Endothelial cell of umbilical vein (primary cell): ENCODE results near the gene GRM2. TPM values are rescaled to one million over a fixed set of nuclear protein-coding genes. Genes with fewer than 3 reads are reported as not detected.

Source experiments
- BruUV-seq: library from RNA; stranded (reverse); fragments of 400-500 nt; replicated peaks from 2 replicates; lab custom pipeline; 2021; lab: Mats Ljungman, UMichigan
- CTCF ChIA-PET: fragments of 300-600, 350-600 bp; sonication (Branson Sonifier 250); formaldehyde crosslinking; loops from one replicate; lab custom pipeline; 2021; ENCODE audit warnings: antibody characterized with exemption, inconsistent platforms; lab: Charles Lee
- POLR2A ChIA-PET: fragments of 300-600, 350-600 bp; sonication (Branson Sonifier 250); formaldehyde crosslinking; loops from one replicate; lab custom pipeline; 2021; ENCODE audit warnings: antibody characterized with exemption, inconsistent platforms; lab: Charles Lee
- DNase-seq: peaks from one replicate; pipeline ENCODE4 v3.0.0-alpha.2; 2011; ENCODE audit warnings: low read depth, low spot score
- FAIRE-seq: peaks from 2 replicates; lab custom pipeline; 2011; peaks lifted over from hg19 to GRCh38; lab: Jason Lieb, UNC
- H2AFZ ChIP-seq: 2 replicates; pipeline ENCODE4 v1.6.0; 2012; ENCODE audit warnings: low read depth, low read length, control low read depth, inconsistent platforms
- H3K27ac ChIP-seq: 2 replicates; pipeline ENCODE4 v1.5.1; 2011; ENCODE audit warnings: low read depth, mild to moderate bottlenecking, control low read depth, low read length, moderate library complexity; ENCODE audit not compliant: insufficient read depth
- H3K27me3 ChIP-seq, 2 experiments: 2 replicates each; pipeline versions ENCODE4 v1.6.0 to v1.6.1; 2011; ENCODE audit warnings: low read length in 2 of 2, mixed read lengths in 1 of 2; ENCODE audit not compliant: control insufficient read depth in 2 of 2, insufficient read depth in 2 of 2
- H3K36me3 ChIP-seq, 2 experiments: 2 replicates in 1 of 2; 3 replicates in 1 of 2; pipeline ENCODE4 v1.5.1; 2011; ENCODE audit warnings: low read length in 2 of 2, mild to moderate bottlenecking in 1 of 2, moderate library complexity in 1 of 2; ENCODE audit not compliant: control insufficient read depth in 2 of 2, insufficient read depth in 2 of 2; ENCODE audit errors: extremely low read depth in 1 of 2
- H3K4me1 ChIP-seq: 3 replicates; pipeline ENCODE4 v1.5.1; 2011; ENCODE audit warnings: mild to moderate bottlenecking, low read length; ENCODE audit not compliant: control insufficient read depth, insufficient read depth; ENCODE audit errors: extremely low read depth
- H3K4me2 ChIP-seq: 2 replicates; pipeline ENCODE4 v1.6.1; 2011; ENCODE audit warnings: low read length, control low read depth, mixed read lengths; ENCODE audit not compliant: insufficient read depth
- H3K4me3 ChIP-seq, 3 experiments: fragments of 200-600 bp in 1 of 3; sonication (generic), shearing (Covaris generic) in 1 of 3; replicated peaks in 1 of 3; 2 replicates each; pipeline ENCODE4 v1.5.1; 2011 to 2016; ENCODE audit warnings: control low read depth in 3 of 3, low read length in 3 of 3, mild to moderate bottlenecking in 2 of 3, inconsistent platforms in 1 of 3, low read depth in 1 of 3, moderate library complexity in 1 of 3; ENCODE audit not compliant: insufficient read depth in 1 of 3
- H3K79me2 ChIP-seq: 2 replicates; pipeline ENCODE4 v1.6.0; 2012; ENCODE audit warnings: low read length, inconsistent platforms; ENCODE audit not compliant: control insufficient read depth, insufficient read depth
- H3K9ac ChIP-seq: replicated peaks from 2 replicates; pipeline ENCODE3; 2011; ENCODE audit warnings: low read length, control low read depth; ENCODE audit not compliant: insufficient read depth; ENCODE audit errors: extremely low read depth
- H3K9me1 ChIP-seq: replicated peaks from 3 replicates; pipeline ENCODE4 v1.6.0; 2011; ENCODE audit warnings: mild to moderate bottlenecking, low read length; ENCODE audit not compliant: control insufficient read depth, insufficient read depth; ENCODE audit errors: extremely low read depth
- H3K9me3 ChIP-seq: replicated peaks from 2 replicates; pipeline ENCODE4 v1.5.1; 2012; ENCODE audit warnings: low read length, inconsistent platforms; ENCODE audit not compliant: control insufficient read depth, insufficient read depth
- H4K20me1 ChIP-seq: replicated peaks from 2 replicates; pipeline ENCODE3; 2011; ENCODE audit warnings: mild to moderate bottlenecking, low read length; ENCODE audit not compliant: control insufficient read depth, insufficient read depth; ENCODE audit errors: extremely low read depth
- CTCF ChIP-seq, 2 donors: IDR thresholded peaks; 1 replicate in 1 of 2; 2 replicates in 1 of 2; pipeline ENCODE4 v1.5.1; 2011; ENCODE audit warnings: low read length in 2 of 2, mild to moderate bottlenecking in 2 of 2, moderate library complexity in 2 of 2, control low read depth in 1 of 2, inconsistent platforms in 1 of 2, low read depth in 1 of 2; ENCODE audit not compliant: insufficient read depth in 1 of 2; ENCODE audit errors: extremely low read depth in 1 of 2
- MYC ChIP-seq: IDR thresholded peaks from one replicate; pipeline ENCODE4 v1.6.1; 2011; ENCODE audit warnings: mild to moderate bottlenecking, low read depth, low read length
- POLR2A ChIP-seq: IDR thresholded peaks from 2 replicates; pipeline ENCODE4 v1.6.1; 2012; ENCODE audit warnings: low read depth, mild to moderate bottlenecking, control low read depth, low read length
- POLR2AphosphoS5 ChIP-seq: IDR thresholded peaks from 2 replicates; pipeline ENCODE4 v1.6.1; 2012; ENCODE audit warnings: low read depth, mild to moderate bottlenecking, control low read depth, low read length, moderate library complexity; ENCODE audit not compliant: insufficient read depth
- dilution Hi-C: fragments of 300-500 bp; cut with MboI; formaldehyde crosslinking; loops from one replicate; pipeline ENCODE4 v1.15.0; 2019; ENCODE audit warnings: low sequenced_read_pairs; ENCODE audit not compliant: extremely low pct_ligation_motif_present
- intact Hi-C: fragments of 100-400 bp; cut with micrococcal nuclease; formaldehyde crosslinking; loops from one replicate; pipeline ENCODE4 v1.10.0; 2022
- polyA plus RNA-seq, 4 experiments: library from polyadenylated mRNA; depleted of rRNA in 3 of 4; stranded (reverse) in 3 of 4; unstranded in 1 of 4; fragments of >200 nt; gene quantifications; 2 replicates each; pipeline versions ENCODE4 v1.2.1 to v1.2.3, GENCODE V29; 2011 to 2012; ENCODE audit warnings: missing spikeins in 1 of 4
- total RNA-seq: library from RNA; stranded (reverse); gene quantifications from 2 replicates; pipeline ENCODE4 v1.2.3, GENCODE V29; 2021

The GRM2 gene
- total and polyA plus RNA-seq, 2 donors (not counting 3 experiments of a cell fraction or from before 2014, with no cell fraction given) = 0.10 to 0.51 TPM

- H3K36me3 ChIP-seq = no peaks in the 10 kb centered on the region
- CTCF ChIA-PET = interaction anchor here (0.6 to 2.3 kb wide), 14 partner anchors 8 to 217 kb away, joined by 3 to 20 read pairs (median 4); no protein-coding TSS in a partner anchor
- intact Hi-C loops (loop anchor here (1.0 kb wide), 1 partner anchor 82 kb away; no protein-coding TSS in a partner anchor), dilution Hi-C loops (no loop called here)
- no peak overlapping the region for H3K4me2 ChIP-seq
- H3K9me3 ChIP-seq = no peaks in the 10 kb centered on the region
- no peak overlapping the region for H3K9ac ChIP-seq
- no peaks in the 10 kb centered on the region for H3K79me2 ChIP-seq
- no peaks in the 10 kb centered on the region for H4K20me1 ChIP-seq
- BruUV-seq = no TSS peak
- H3K4me1 ChIP-seq = no peaks in the 10 kb centered on the region
- H2AFZ ChIP-seq = no peak overlapping the region
- DNase-seq (peak; percentile 30), FAIRE-seq (peak; percentile 69)
- TF ChIP-seq MYC (no peak), CTCF (IDR thresholded peaks at IDR 0.05; ENCODE audit: extremely low read depth in 1 of 2, insufficient read depth in 1 of 2, low read depth in 1 of 2, low read length in 2 of 2) (peak; percentile 54 to 84), POLR2AphosphoS5 (no peak), POLR2A (no peak)
- no peak overlapping the region for H3K27ac ChIP-seq
- H3K9me1 ChIP-seq = no peaks in the 10 kb centered on the region
- no peaks in the 10 kb centered on the region for H3K27me3 ChIP-seq
- H3K4me3 ChIP-seq = no peak overlapping the region
- POLR2A ChIA-PET = no interaction called here
Measured at GRCh38 chr3:51718547-51719409, 11.9 kb downstream of the GRM2 start.
